Upper lobe of left lung (tissue), 6 donors: ENCODE data around the gene NKX2-8. TPM values are rescaled to one million over a fixed set of nuclear protein-coding genes. Genes with fewer than 3 reads are reported as not detected.
A peak's percentile ranks its signal among the peaks of the same experiment; 100 is the strongest.

Experiments used
- ATAC-seq, 2 donors: fragments of 200-7000 bp; cut with Tn5 transposase; one replicate each; pipeline ENCODE4 v1.9.1; 2022; ENCODE audit warnings: mild to moderate bottlenecking in 2 of 2, moderate library complexity in 2 of 2; ENCODE audit not compliant: low FRiP score in 2 of 2
- DNase-seq, 2 donors: peaks; one replicate each; pipeline ENCODE4 v3.0.0-alpha.2; 2019 to 2020
- H3K27ac ChIP-seq, 4 donors: fragments of 200-600 bp; sonication (generic); one replicate each; pipeline ENCODE4 v1.5.1; 2016 to 2019
- H3K27me3 ChIP-seq, 4 donors: fragments of 200-600 bp; sonication (generic); one replicate each; pipeline ENCODE4 v1.5.1; 2017 to 2019
- H3K36me3 ChIP-seq, 4 donors: fragments of 200-600 bp; sonication (generic); one replicate each; pipeline ENCODE4 v1.5.1; 2016 to 2019
- H3K4me1 ChIP-seq, 4 donors: fragments of 200-600 bp; sonication (generic); one replicate each; pipeline ENCODE4 v1.5.1; 2018 to 2019
- H3K4me3 ChIP-seq, 4 donors: fragments of 200-600 bp; sonication (generic); one replicate each; pipeline ENCODE4 v1.5.1; 2017 to 2019; ENCODE audit warnings: mild to moderate bottlenecking in 2 of 4, moderate library complexity in 1 of 4
- H3K9me3 ChIP-seq, 4 donors: fragments of 200-600 bp; sonication (generic); one replicate each; pipeline ENCODE4 v1.5.1; 2018 to 2019
- EP300 ChIP-seq, 4 donors: sonication (generic); formaldehyde crosslinking; IDR thresholded peaks; one replicate each; pipeline ENCODE4 v1.5.1; 2017; ENCODE audit warnings: antibody characterized with exemption in 4 of 4, control low read depth in 2 of 4
- POLR2A ChIP-seq, 4 donors: fragments of 450-650 bp; IDR thresholded peaks; one replicate each; pipeline ENCODE4 v1.5.1; 2016 to 2017; ENCODE audit warnings: antibody characterized with exemption in 4 of 4, mild to moderate bottlenecking in 2 of 4
- POLR2AphosphoS5 ChIP-seq, 2 donors: sonication (generic); formaldehyde crosslinking; IDR thresholded peaks; one replicate each; pipeline ENCODE4 v1.5.1; 2017; ENCODE audit warnings: antibody characterized with exemption in 2 of 2
- WGBS, 2 donors: methylation state at CpG; one replicate each; pipeline ENCODE4 v1.1.5; 2017 to 2018; 5-methylcytosine and 5-hydroxymethylcytosine counted together
- total RNA-seq, 6 donors: library from RNA; depleted of rRNA in 4 of 6; stranded (reverse); fragments of >200 nt in 4 of 6; gene quantifications; one replicate each; pipeline versions ENCODE4 v1.1.0 to v1.2.1, GENCODE V29; 2016 to 2021
- TF ChIP-seq, protein P1 (sequence below), 6 experiments: fragments of 450-650 bp in 4 of 6; fragments of 200-600 bp in 2 of 6; sonication (generic) in 2 of 6; IDR thresholded peaks; one replicate each; pipeline ENCODE4 v1.5.1; 2016 to 2019; ENCODE audit warnings: antibody characterized with exemption in 6 of 6
- donor health status: DM: no; HTN: no; CAD: no; lungs with moderate emphysema.
- donor health status: DM: no; HTN: yes; CAD: no; lungs with severe emphysema.

Gene NKX2-8
- total RNA-seq, 6 donors from 2014 or later, result 0.77 to 2.7 (median 2.1) TPM; not detected in 3

GRCh38 chr14:36582874-36583241 lies 444 bp upstream of the NKX2-8 start:
- Histone ChIP-seq H3K9me3 (no peaks in the 10 kb centered on the region), H3K36me3 (no peaks in the 10 kb centered on the region), H3K27me3 (peaks cover 0 to 36% (median 15%) of the 10 kb centered on the region in 4 donors), H3K27ac (no peak overlapping the region), H3K4me3 (peak overlapping the region in 3 of 4 donors; percentile 42 to 54 (median 52)), H3K4me1 (peaks cover 14 to 50% (median 27%) of the 10 kb centered on the region in 4 donors)
- no peak for ATAC-seq
- TF ChIP-seq POLR2AphosphoS5 (IDR thresholded peaks at IDR 0.05) (no peak), EP300 (IDR thresholded peaks at IDR 0.05) (no peak), POLR2A (IDR thresholded peaks at IDR 0.05) (no peak)
- TF ChIP-seq, protein P1, sequence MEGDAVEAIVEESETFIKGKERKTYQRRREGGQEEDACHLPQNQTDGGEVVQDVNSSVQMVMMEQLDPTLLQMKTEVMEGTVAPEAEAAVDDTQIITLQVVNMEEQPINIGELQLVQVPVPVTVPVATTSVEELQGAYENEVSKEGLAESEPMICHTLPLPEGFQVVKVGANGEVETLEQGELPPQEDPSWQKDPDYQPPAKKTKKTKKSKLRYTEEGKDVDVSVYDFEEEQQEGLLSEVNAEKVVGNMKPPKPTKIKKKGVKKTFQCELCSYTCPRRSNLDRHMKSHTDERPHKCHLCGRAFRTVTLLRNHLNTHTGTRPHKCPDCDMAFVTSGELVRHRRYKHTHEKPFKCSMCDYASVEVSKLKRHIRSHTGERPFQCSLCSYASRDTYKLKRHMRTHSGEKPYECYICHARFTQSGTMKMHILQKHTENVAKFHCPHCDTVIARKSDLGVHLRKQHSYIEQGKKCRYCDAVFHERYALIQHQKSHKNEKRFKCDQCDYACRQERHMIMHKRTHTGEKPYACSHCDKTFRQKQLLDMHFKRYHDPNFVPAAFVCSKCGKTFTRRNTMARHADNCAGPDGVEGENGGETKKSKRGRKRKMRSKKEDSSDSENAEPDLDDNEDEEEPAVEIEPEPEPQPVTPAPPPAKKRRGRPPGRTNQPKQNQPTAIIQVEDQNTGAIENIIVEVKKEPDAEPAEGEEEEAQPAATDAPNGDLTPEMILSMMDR (IDR thresholded peaks at IDR 0.05), result no peak
- DNase-seq, result no peak
- whole genome bisulfite sequencing, 2 donors, result 3 to 4% methylated on average over 14 to 15 of the region's 15 CpGs

- H3K4me1 ChIP-seq, result peaks cover 14 to 50% (median 27%) of the 10 kb centered on the region in 4 donors
- no peak overlapping the region for H3K27ac ChIP-seq
- 11 to 15% methylated on average over 5 to 54 of the region's 103 CpGs for WGBS, 2 donors
Measured at GRCh38 chr14:36580856-36581831, 1.3 kb downstream of the NKX2-8 start.

GRCh38 chr14:36580141-36580855 lies 2.1 kb downstream of the NKX2-8 start:
- ATAC-seq, result no peak
- Histone ChIP-seq H3K4me1 (peaks cover 14 to 47% (median 27%) of the 10 kb centered on the region in 4 donors), H3K9me3 (no peaks in the 10 kb centered on the region), H3K27me3 (peaks cover 0 to 36% (median 15%) of the 10 kb centered on the region in 4 donors), H3K36me3 (no peaks in the 10 kb centered on the region), H3K27ac (no peak overlapping the region), H3K4me3 (peak overlapping the region in 3 of 4 donors; percentile 42 to 54 (median 52))
- TF ChIP-seq POLR2AphosphoS5 (IDR thresholded peaks at IDR 0.05), result no peak
- TF ChIP-seq EP300 (IDR thresholded peaks at IDR 0.05), result no peak
- TF ChIP-seq, protein P1 (IDR thresholded peaks at IDR 0.05), result no peak
- TF ChIP-seq POLR2A (IDR thresholded peaks at IDR 0.05), result no peak
- WGBS, 2 donors, result 16 to 42% methylated on average over 31 to 51 of the region's 51 CpGs
- peak in 1 of 2 donors; percentile 62 for DNase-seq

More at GRCh38 chr14:36580856-36581831, 1.3 kb downstream of the NKX2-8 start:
- Histone ChIP-seq H3K27me3 (peaks cover 0 to 36% (median 15%) of the 10 kb centered on the region in 4 donors), H3K4me3 (peak overlapping the region; percentile 5 to 54 (median 47)), H3K36me3 (no peaks in the 10 kb centered on the region), H3K9me3 (no peaks in the 10 kb centered on the region)
- ATAC-seq (peak; percentile 47 to 58), DNase-seq (peak; percentile 29 to 88)
- no peak for TF ChIP-seq EP300 (IDR thresholded peaks at IDR 0.05)
- TF ChIP-seq, protein P1 (IDR thresholded peaks at IDR 0.05), result no peak
- no peak for TF ChIP-seq POLR2AphosphoS5 (IDR thresholded peaks at IDR 0.05)
- no peak for TF ChIP-seq POLR2A (IDR thresholded peaks at IDR 0.05)

GRCh38 chr14:36579573-36580140 lies 2.8 kb downstream of the NKX2-8 start:
- ATAC-seq (no peak), DNase-seq (peak in 1 of 2 donors; percentile 30)
- WGBS, 2 donors, result 34 to 62% methylated on average over 19 to 22 of the region's 22 CpGs
- peaks cover 14 to 45% (median 27%) of the 10 kb centered on the region in 4 donors for H3K4me1 ChIP-seq
- TF ChIP-seq EP300 (IDR thresholded peaks at IDR 0.05), result no peak
- TF ChIP-seq POLR2A (IDR thresholded peaks at IDR 0.05), result no peak
- no peak for TF ChIP-seq POLR2AphosphoS5 (IDR thresholded peaks at IDR 0.05)
- no peaks in the 10 kb centered on the region for H3K9me3 ChIP-seq
- H3K27ac ChIP-seq, result no peak overlapping the region
- peaks cover 0 to 36% (median 15%) of the 10 kb centered on the region in 4 donors for H3K27me3 ChIP-seq
- no peak overlapping the region for H3K4me3 ChIP-seq
- no peaks in the 10 kb centered on the region for H3K36me3 ChIP-seq
